Transverse colon (tissue), 4 donors: ENCODE results near the gene FYCO1. TPM values are rescaled to one million over a fixed set of nuclear protein-coding genes. Genes with fewer than 3 reads are reported as not detected.
A peak's percentile ranks its signal among the peaks of the same experiment; 100 is the strongest.

Experiments
- DNase-seq: peaks from one replicate; pipeline ENCODE4 v3.0.0-alpha.2; 2019
- H3K27ac ChIP-seq, 4 donors: fragments of 200-600 bp; sonication (generic); 2 replicates each; pipeline ENCODE4 v1.5.1; 2016 to 2018; ENCODE audit warnings: inconsistent platforms in 4 of 4
- H3K27me3 ChIP-seq: fragments of 200-600 bp; sonication (generic); 2 replicates; pipeline ENCODE4 v1.5.1; 2017; ENCODE audit warnings: inconsistent platforms
- H3K36me3 ChIP-seq, 4 donors: fragments of 200-600 bp; sonication (generic); 2 replicates each; pipeline ENCODE4 v1.5.1; 2017 to 2019; ENCODE audit warnings: inconsistent platforms in 4 of 4
- H3K4me1 ChIP-seq, 4 donors: fragments of 200-600 bp; sonication (generic); 2 replicates each; pipeline ENCODE4 v1.5.1; 2017 to 2020; ENCODE audit warnings: inconsistent platforms in 4 of 4
- H3K4me3 ChIP-seq, 4 donors: fragments of 200-600 bp; sonication (generic); 1 replicate in 1 of 4; 2 replicates in 3 of 4; pipeline versions ENCODE4 v1.5.1 to v1.6.1; 2017 to 2019; ENCODE audit warnings: inconsistent platforms in 4 of 4
- H3K9me3 ChIP-seq, 2 donors: fragments of 200-600 bp; sonication (generic); 2 replicates each; pipeline ENCODE4 v1.5.1; 2017 to 2019; ENCODE audit warnings: inconsistent platforms in 2 of 2
- CTCF ChIP-seq, 5 experiments: fragments of 200-600 bp in 3 of 5; fragments of 450-650 bp in 2 of 5; sonication (generic) in 3 of 5; IDR thresholded peaks; 1 replicate in 2 of 5; 2 replicates in 3 of 5; pipeline ENCODE4 v1.5.1; 2016 to 2017; ENCODE audit warnings: antibody characterized with exemption in 5 of 5, inconsistent platforms in 3 of 5, mild to moderate bottlenecking in 2 of 5, moderate library complexity in 1 of 5
- EP300 ChIP-seq: sonication (generic); formaldehyde crosslinking; IDR thresholded peaks from one replicate; pipeline ENCODE4 v1.6.1; 2017; ENCODE audit warnings: antibody characterized with exemption, low read depth
- POLR2A ChIP-seq: fragments of 450-650 bp; IDR thresholded peaks from one replicate; pipeline ENCODE4 v1.6.1; 2016; ENCODE audit warnings: antibody characterized with exemption, mild to moderate bottlenecking, moderate library complexity
- POLR2AphosphoS5 ChIP-seq, 3 donors: sonication (generic); formaldehyde crosslinking; IDR thresholded peaks; one replicate each; pipeline ENCODE4 v1.6.1; 2016; ENCODE audit warnings: antibody characterized with exemption in 3 of 3
- WGBS, 2 donors: methylation state at CpG; one replicate each; pipeline ENCODE4 v1.1.5; 2018; ENCODE audit warnings: low coverage in 1 of 2; 5-methylcytosine and 5-hydroxymethylcytosine counted together
- in situ Hi-C, 4 donors: fragments of 200-750 bp; cut with MboI; loops; one replicate each; pipeline versions ENCODE4 v1.15.0 to v1.15.1; 2017; ENCODE audit warnings: low sequenced_read_pairs in 3 of 4, low pct_ligation_motif_present in 1 of 4, low pct_unique_long_range_greater_than_20kb in 1 of 4
- intact Hi-C: fragments of 100-400 bp; cut with DNase I; formaldehyde crosslinking; loops from one replicate; pipeline ENCODE4 v1.15.1; 2023; ENCODE audit warnings: low total_unique reads
- total RNA-seq, 4 donors: library from RNA; depleted of rRNA; stranded (reverse); fragments of >200 nt; gene quantifications; one replicate each; pipeline ENCODE4 v1.1.0, GENCODE V29; 2016

The FYCO1 gene
- total RNA-seq, 4 donors from 2014 or later: 34.5 to 40.0 (median 38.1) TPM

DNA sequence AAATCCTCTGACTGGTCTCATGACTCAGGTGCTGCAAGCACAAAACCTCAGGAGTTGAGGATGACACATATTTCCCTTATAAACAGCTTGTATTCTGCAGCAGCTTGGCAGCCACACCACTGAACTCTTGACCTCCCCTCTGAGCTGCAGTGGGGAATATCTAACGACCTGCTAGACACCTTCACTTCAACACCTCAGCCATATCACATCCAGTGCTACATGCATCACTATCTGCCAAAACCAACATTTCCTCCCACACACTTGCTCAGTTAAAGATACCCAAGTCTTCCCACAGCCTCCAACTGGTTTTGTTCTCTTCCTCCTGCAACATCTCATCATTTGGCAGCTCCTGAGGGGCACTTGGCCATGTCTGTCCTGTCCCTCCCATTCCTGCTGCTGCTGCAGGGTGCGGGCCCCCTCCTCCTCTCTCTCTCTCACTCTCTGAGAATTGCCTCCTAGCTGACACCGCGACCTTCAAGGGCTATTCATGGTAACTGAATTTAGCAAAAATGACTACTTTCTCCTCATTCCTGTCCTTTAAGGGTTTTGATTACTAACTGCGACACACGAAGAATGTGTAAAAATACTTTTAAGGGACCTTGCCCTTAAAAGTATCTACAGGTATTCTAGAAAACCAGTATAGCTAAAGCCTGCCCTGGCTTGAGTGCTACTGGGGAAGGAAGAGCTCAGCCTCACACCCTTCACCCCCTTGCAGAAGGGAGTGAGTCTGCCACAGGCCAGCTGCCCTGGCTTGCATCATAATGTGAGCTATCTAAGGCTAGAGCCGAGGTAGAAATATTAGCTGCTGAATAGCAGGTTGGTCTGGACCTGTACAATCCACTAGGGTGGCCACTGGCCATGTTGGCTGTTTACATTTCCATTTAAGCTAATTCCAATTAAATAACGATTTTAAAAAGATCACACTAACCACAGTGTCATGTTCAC lies 114.3 kb downstream of the FYCO1 start:
- Histone ChIP-seq H3K4me3 (no peak overlapping the region), H3K27ac (no peak overlapping the region), H3K9me3 (no peaks in the 10 kb centered on the region), H3K27me3 (no peaks in the 10 kb centered on the region), H3K36me3 (no peaks in the 10 kb centered on the region), H3K4me1 (no peaks in the 10 kb centered on the region)
- in situ Hi-C loops: no loop called here
- no peak for TF ChIP-seq POLR2AphosphoS5 (IDR thresholded peaks at IDR 0.05)
- TF ChIP-seq POLR2A: no peak
- no peak for TF ChIP-seq CTCF (IDR thresholded peaks at IDR 0.05)
- TF ChIP-seq EP300: no peak
- intact Hi-C loops: no loop called here
- peak; percentile 13 for DNase-seq
- 55 to 65% methylated on average over 8 of the region's 8 CpGs for WGBS, 2 donors

DNA sequence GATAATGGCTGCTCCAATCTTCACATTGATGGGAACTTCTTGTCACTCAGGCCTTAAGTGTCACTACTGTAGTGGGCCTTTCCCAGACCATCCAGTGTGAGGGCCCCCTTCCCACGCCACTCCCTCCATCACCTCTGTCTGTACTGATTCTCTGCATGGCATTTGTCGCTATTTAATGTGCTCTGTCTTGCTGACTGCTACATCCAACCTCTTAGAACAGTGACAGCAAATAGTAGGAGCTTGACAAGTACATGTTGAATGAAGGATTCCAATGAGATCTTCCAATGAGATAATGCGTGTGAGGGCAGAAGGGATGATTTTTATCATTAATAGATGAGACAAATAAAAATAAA lies 114.9 kb downstream of the FYCO1 start:
- 86 to 90% methylated on average over 1 to 3 of the region's 3 CpGs for WGBS, 2 donors
- H3K27ac ChIP-seq: no peak overlapping the region
- no peaks in the 10 kb centered on the region for H3K27me3 ChIP-seq
- H3K4me1 ChIP-seq: no peaks in the 10 kb centered on the region
- in situ Hi-C loops: no loop called here
- no peaks in the 10 kb centered on the region for H3K9me3 ChIP-seq
- intact Hi-C loops: no loop called here
- H3K36me3 ChIP-seq: no peaks in the 10 kb centered on the region
- no peak for DNase-seq
- H3K4me3 ChIP-seq: no peak overlapping the region
- TF ChIP-seq EP300 (no peak), CTCF (IDR thresholded peaks at IDR 0.05) (no peak), POLR2AphosphoS5 (IDR thresholded peaks at IDR 0.05) (no peak)

- H3K9me3 ChIP-seq: no peaks in the 10 kb centered on the region
- in situ Hi-C loops (no loop called here), intact Hi-C loops (no loop called here)
- no peaks in the 10 kb centered on the region for H3K4me1 ChIP-seq
- no peak overlapping the region for H3K27ac ChIP-seq
- WGBS, 2 donors: 59 to 67% methylated on average over 1 to 2 of the region's 2 CpGs
- no peak for DNase-seq
- H3K36me3 ChIP-seq: no peaks in the 10 kb centered on the region
- TF ChIP-seq POLR2A (no peak), POLR2AphosphoS5 (IDR thresholded peaks at IDR 0.05) (no peak), EP300 (no peak), CTCF (IDR thresholded peaks at IDR 0.05) (no peak)
- H3K4me3 ChIP-seq: no peak overlapping the region
- H3K27me3 ChIP-seq: no peaks in the 10 kb centered on the region
Measured at GRCh38 chr3:45878124-45878523, 117.5 kb downstream of the FYCO1 start.

DNA sequence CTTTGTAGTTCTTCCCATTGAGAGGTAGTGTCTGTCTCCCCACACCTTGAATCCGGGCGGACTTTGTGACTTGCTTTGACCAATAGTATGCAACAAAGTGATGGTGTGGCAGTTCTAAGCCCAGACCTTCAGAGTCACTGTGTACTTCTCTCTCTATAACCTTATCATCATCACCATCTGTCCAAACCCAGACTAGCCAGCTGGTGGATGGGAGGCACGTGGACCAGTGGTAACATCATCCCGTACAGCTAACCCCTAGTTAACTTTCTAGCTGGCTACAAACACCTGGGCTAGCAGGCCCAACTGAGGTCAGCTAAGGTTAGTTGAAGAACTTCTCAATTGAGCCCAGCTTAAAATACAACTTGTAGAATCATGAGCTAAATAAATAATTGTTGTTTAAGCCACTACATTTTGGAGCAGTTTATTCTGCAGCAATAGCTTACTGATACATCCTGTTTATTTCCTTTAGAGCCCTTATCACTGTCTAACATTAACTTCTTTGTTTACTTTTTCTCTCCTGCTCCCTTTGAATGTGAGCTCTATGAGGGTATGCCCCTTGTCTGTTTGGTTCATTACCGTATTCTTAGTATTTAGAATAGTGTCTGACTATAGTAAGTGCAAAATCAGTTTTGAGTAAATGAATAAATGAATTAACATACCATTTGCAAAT lies 120.8 kb downstream of the FYCO1 start:
- no peaks in the 10 kb centered on the region for H3K27me3 ChIP-seq
- intact Hi-C loops (no loop called here), in situ Hi-C loops (no loop called here)
- TF ChIP-seq POLR2AphosphoS5 (IDR thresholded peaks at IDR 0.05): no peak
- TF ChIP-seq POLR2A: no peak
- TF ChIP-seq EP300: no peak
- no peak for TF ChIP-seq CTCF (IDR thresholded peaks at IDR 0.05)
- no peaks in the 10 kb centered on the region for H3K4me1 ChIP-seq
- no peak for DNase-seq
- H3K4me3 ChIP-seq: no peak overlapping the region
- 82 to 86% methylated on average over 1 to 5 of the region's 5 CpGs for WGBS, 2 donors
- no peaks in the 10 kb centered on the region for H3K9me3 ChIP-seq
- no peaks in the 10 kb centered on the region for H3K36me3 ChIP-seq
- H3K27ac ChIP-seq: no peak overlapping the region
